ENCODE results near the gene CCDC184. TPM values are rescaled to one million over a fixed set of nuclear protein-coding genes. Genes with fewer than 3 reads are reported as not detected.
A peak's percentile ranks its signal among the peaks of the same experiment; 100 is the strongest.
"Not testable (repeated sequence)": the region's sequence is repeated elsewhere in the genome, so short reads cannot be mapped to it uniquely, and the experiment has no call there.

The CCDC184 gene
- total RNA-seq (2014; rRNA removed; shearing (Covaris generic)) = 0.12 TPM in 1 of 2 replicates, not detected in the other

GRCh38 chr12:48183091-48183875 is at the start of gene CCDC184:
Gene CCDC184 (plus strand): TSS chr12:48183644. CDS start chr12:48184123, 479 bp downstream.
- peak; percentile 75 for DNase-seq (ENCODE audit: low read depth)

GRCh38 chr12:48135027-48135426 is 48.4 kb upstream of the CCDC184 start:
- no peak for DNase-seq (ENCODE audit: low read depth)

GRCh38 chr12:48142818-48143674 is 40.4 kb upstream of the CCDC184 start:
- no peak for DNase-seq (ENCODE audit: low read depth)

GRCh38 chr12:48143898-48144297 is 39.5 kb upstream of the CCDC184 start:
- DNase-seq (ENCODE audit: low read depth) = no peak

GRCh38 chr12:48145981-48146380 is 37.5 kb upstream of the CCDC184 start:
- DNase-seq (ENCODE audit: low read depth) = no peak

GRCh38 chr12:48151103-48151771 is 32.2 kb upstream of the CCDC184 start:
- DNase-seq (ENCODE audit: low read depth) = no peak

GRCh38 chr12:48155786-48156185 is 27.7 kb upstream of the CCDC184 start:
- DNase-seq (ENCODE audit: low read depth) = not testable (repeated sequence)

- no peak for DNase-seq (ENCODE audit: low read depth)
Observed at GRCh38 chr12:48156652-48157017, 26.8 kb upstream of the CCDC184 start.

GRCh38 chr12:48157018-48157888 is 26.2 kb upstream of the CCDC184 start, which contains the start of gene ASB8:
Gene ASB8 (minus strand): TSS chr12:48157515. CDS start chr12:48153496, 4,019 bp downstream.
- peak; percentile 97 for DNase-seq (ENCODE audit: low read depth)

GRCh38 chr12:48157889-48158370 is 25.5 kb upstream of the CCDC184 start:
- no peak for DNase-seq (ENCODE audit: low read depth)

- no peak for DNase-seq (ENCODE audit: low read depth)
Observed at GRCh38 chr12:48160046-48160445, 23.4 kb upstream of the CCDC184 start.

- no peak for DNase-seq (ENCODE audit: low read depth)
Observed at GRCh38 chr12:48160807-48161206, 22.6 kb upstream of the CCDC184 start.

- no peak for DNase-seq (ENCODE audit: low read depth)
Observed at GRCh38 chr12:48163150-48163747, 20.2 kb upstream of the CCDC184 start.

GRCh38 chr12:48164451-48164850 is 19.0 kb upstream of the CCDC184 start:
- DNase-seq (ENCODE audit: low read depth) = no peak

- DNase-seq (ENCODE audit: low read depth) = peak; percentile 57
Observed at GRCh38 chr12:48165089-48165981, 18.1 kb upstream of the CCDC184 start.

- no peak for DNase-seq (ENCODE audit: low read depth)
Observed at GRCh38 chr12:48169011-48169410, 14.4 kb upstream of the CCDC184 start.

- DNase-seq (ENCODE audit: low read depth) = no peak
Observed at GRCh38 chr12:48175613-48176416, 7.6 kb upstream of the CCDC184 start.

GRCh38 chr12:48176417-48176751 is 7.1 kb upstream of the CCDC184 start:
- DNase-seq (ENCODE audit: low read depth) = no peak

- no peak for DNase-seq (ENCODE audit: low read depth)
Observed at GRCh38 chr12:48177982-48178381, 5.5 kb upstream of the CCDC184 start.

All from M059J (cell line).